BLaER1 treated with 17β-estradiol and CSF1 and Interleukin-3, amounts not matched to agents 10 nM and 100 nM (cell line): ENCODE data around the gene LUZP1.

Experiments
- H3K27ac ChIP-seq, 11 experiments: shearing (Covaris generic); formaldehyde crosslinking; 2 replicates each; pipeline ENCODE4 v1.8.1; 2022
- H3K27me3 ChIP-seq, 11 experiments: shearing (Covaris generic); formaldehyde crosslinking; 2 replicates each; pipeline ENCODE4 v1.8.1; 2022
- H3K36me3 ChIP-seq, 11 experiments: shearing (Covaris generic); formaldehyde crosslinking; 2 replicates each; pipeline ENCODE4 v1.8.1; 2022
- H3K4me1 ChIP-seq, 10 experiments: shearing (Covaris generic); formaldehyde crosslinking; 2 replicates each; pipeline ENCODE4 v1.8.1; 2022
- H3K4me2 ChIP-seq, 11 experiments: shearing (Covaris generic); formaldehyde crosslinking; 2 replicates each; pipeline ENCODE4 v1.8.1; 2022
- H3K4me3 ChIP-seq, 10 experiments: shearing (Covaris generic); formaldehyde crosslinking; 2 replicates each; pipeline ENCODE4 v1.8.1; 2022
- H3K9ac ChIP-seq, 11 experiments: shearing (Covaris generic); formaldehyde crosslinking; 2 replicates each; pipeline ENCODE4 v1.8.1; 2022
- H3K9me3 ChIP-seq, 11 experiments: shearing (Covaris generic); formaldehyde crosslinking; replicated peaks in 1 of 11; 2 replicates each; pipeline ENCODE4 v1.8.1; 2022
- H4K20me1 ChIP-seq, 11 experiments: shearing (Covaris generic); formaldehyde crosslinking; 2 replicates each; pipeline ENCODE4 v1.8.1; 2022
- Cebpa-rat ChIP-seq, 11 experiments: shearing (Covaris generic); IDR thresholded peaks; 2 replicates each; pipeline ENCODE4 v1.8.1; 2022

Gene LUZP1

GRCh38 chr1:23168445-23169194 is at the start of gene LUZP1:
Gene LUZP1, minus strand, starts transcription at chr1:23168856.
- peaks cover 59 to 85% (median 72%) of the 10 kb centered on the region in 10 experiments for H3K4me1 ChIP-seq
- no peak for TF ChIP-seq Cebpa-rat (IDR thresholded peaks at IDR 0.05)
- H4K20me1 ChIP-seq, result peaks cover 40 to 45% (median 44%) of the 10 kb centered on the region in 11 experiments
- H3K9me3 ChIP-seq, result no peaks in the 10 kb centered on the region
- peak within 1 kb of the TSS; percentile 75 to 97 (median 92) for H3K4me3 ChIP-seq
- H3K27me3 ChIP-seq, result no peaks in the 10 kb centered on the region
- peaks cover 0 to 37% (median 7%) of the 10 kb centered on the region in 11 experiments; a peak in 11 of 22 replicates for H3K36me3 ChIP-seq
- H3K4me2 ChIP-seq, result peak within 1 kb of the TSS; percentile 88 to 98 (median 93)
- H3K27ac ChIP-seq, result peak within 1 kb of the TSS; percentile 80 to 99 (median 95)
- H3K9ac ChIP-seq, result peak within 1 kb of the TSS; percentile 89 to 99 (median 98)

- H3K9ac ChIP-seq, result peak within 1 kb of the TSS; percentile 21 to 73 (median 51); a peak in 17 of 22 replicates
- H3K36me3 ChIP-seq, result no peaks in the 10 kb centered on the region
- H4K20me1 ChIP-seq, result peaks cover 0 to 17% (median 9%) of the 10 kb centered on the region in 11 experiments; a peak in 11 of 22 replicates
- H3K27ac ChIP-seq, result peak within 1 kb of the TSS in 1 of 11 experiments; percentile 16; a peak in 1 of 22 replicates
- no peak for TF ChIP-seq Cebpa-rat (IDR thresholded peaks at IDR 0.05)
- H3K4me3 ChIP-seq, result peak within 1 kb of the TSS; percentile 58 to 72 (median 60)
- peaks cover 45 to 70% (median 59%) of the 10 kb centered on the region in 11 experiments for H3K27me3 ChIP-seq
- no peaks in the 10 kb centered on the region for H3K9me3 ChIP-seq
- peak within 1 kb of the TSS; percentile 86 to 100 (median 98) for H3K4me2 ChIP-seq
- H3K4me1 ChIP-seq, result peaks cover 0 to 21% (median 8%) of the 10 kb centered on the region in 10 experiments; a peak in 17 of 20 replicates
These were observed 48.9 kb upstream of the LUZP1 start, which contains the start of gene HTR1D for GRCh38 chr1:23217421-23218115. Gene HTR1D, minus strand, starts transcription at chr1:23217502. Its CDS starts 23,283 bp downstream, at chr1:23194219.

GRCh38 chr1:23216771-23217420 is 48.2 kb upstream of the LUZP1 start:
- peak overlapping the region; percentile 86 to 100 (median 98) for H3K4me2 ChIP-seq
- H3K9me3 ChIP-seq, result no peaks in the 10 kb centered on the region
- H3K4me1 ChIP-seq, result peaks cover 0 to 21% (median 8%) of the 10 kb centered on the region in 10 experiments; a peak in 17 of 20 replicates
- peak overlapping the region; percentile 58 to 72 (median 60) for H3K4me3 ChIP-seq
- H4K20me1 ChIP-seq, result peaks cover 0 to 17% (median 9%) of the 10 kb centered on the region in 11 experiments; a peak in 11 of 22 replicates
- peak overlapping the region in 1 of 11 experiments; percentile 16; a peak in 1 of 22 replicates for H3K27ac ChIP-seq
- no peak for TF ChIP-seq Cebpa-rat (IDR thresholded peaks at IDR 0.05)
- H3K9ac ChIP-seq, result peak overlapping the region; percentile 21 to 73 (median 51); a peak in 17 of 22 replicates
- no peaks in the 10 kb centered on the region for H3K36me3 ChIP-seq
- peaks cover 45 to 70% (median 59%) of the 10 kb centered on the region in 11 experiments for H3K27me3 ChIP-seq

GRCh38 chr1:23215751-23216449 is 47.2 kb upstream of the LUZP1 start:
- Histone ChIP-seq H3K27me3 (peaks cover 45 to 67% (median 59%) of the 10 kb centered on the region in 11 experiments), H3K9ac (no peak overlapping the region)

GRCh38 chr1:23215291-23215690 is 46.6 kb upstream of the LUZP1 start:
- H3K4me1 ChIP-seq, result peaks cover 0 to 21% (median 10%) of the 10 kb centered on the region in 10 experiments; a peak in 17 of 20 replicates
- H3K9me3 ChIP-seq, result no peaks in the 10 kb centered on the region
- no peak overlapping the region for H3K27ac ChIP-seq
- H3K9ac ChIP-seq, result no peak overlapping the region
- H3K27me3 ChIP-seq, result peaks cover 45 to 62% (median 56%) of the 10 kb centered on the region in 11 experiments
- no peak overlapping the region for H3K4me3 ChIP-seq
- no peaks in the 10 kb centered on the region for H3K36me3 ChIP-seq
- H4K20me1 ChIP-seq, result peaks cover 0 to 17% (median 9%) of the 10 kb centered on the region in 11 experiments; a peak in 11 of 22 replicates
- no peak overlapping the region for H3K4me2 ChIP-seq
- no peak for TF ChIP-seq Cebpa-rat (IDR thresholded peaks at IDR 0.05)

More at GRCh38 chr1:23215751-23216449, 47.2 kb upstream of the LUZP1 start:
- Histone ChIP-seq H3K4me1 (peaks cover 0 to 21% (median 10%) of the 10 kb centered on the region in 10 experiments; a peak in 17 of 20 replicates), H3K27ac (no peak overlapping the region), H3K9me3 (no peaks in the 10 kb centered on the region), H4K20me1 (peaks cover 0 to 17% (median 9%) of the 10 kb centered on the region in 11 experiments; a peak in 11 of 22 replicates), H3K4me2 (0 out of 22 replicates have a peak overlapping the region, but pooled peaks of 2 of the 11 experiments have one; percentile 3 to 11), H3K4me3 (0 out of 20 replicates have a peak overlapping the region, but pooled peaks of 1 of the 10 experiments have one; percentile 72), H3K36me3 (no peaks in the 10 kb centered on the region)
- TF ChIP-seq Cebpa-rat (IDR thresholded peaks at IDR 0.05), result no peak

GRCh38 chr1:23214640-23215039 is 46.0 kb upstream of the LUZP1 start:
- no peak overlapping the region for H3K27ac ChIP-seq
- peaks cover 0 to 17% (median 9%) of the 10 kb centered on the region in 11 experiments; a peak in 11 of 22 replicates for H4K20me1 ChIP-seq
- no peak overlapping the region for H3K4me2 ChIP-seq
- no peak overlapping the region for H3K4me3 ChIP-seq
- peaks cover 3 to 27% (median 15%) of the 10 kb centered on the region in 10 experiments; a peak in 18 of 20 replicates for H3K4me1 ChIP-seq
- H3K9me3 ChIP-seq, result no peaks in the 10 kb centered on the region
- peaks cover 44 to 56% (median 50%) of the 10 kb centered on the region in 11 experiments for H3K27me3 ChIP-seq
- no peak overlapping the region for H3K9ac ChIP-seq
- no peak for TF ChIP-seq Cebpa-rat (IDR thresholded peaks at IDR 0.05)
- H3K36me3 ChIP-seq, result no peaks in the 10 kb centered on the region

GRCh38 chr1:23211955-23212354 is 43.3 kb upstream of the LUZP1 start:
- no peak overlapping the region for H3K9ac ChIP-seq
- no peak overlapping the region for H3K4me3 ChIP-seq
- H3K36me3 ChIP-seq, result no peaks in the 10 kb centered on the region
- H3K4me2 ChIP-seq, result no peak overlapping the region
- H3K4me1 ChIP-seq, result peaks cover 4 to 24% (median 13%) of the 10 kb centered on the region in 10 experiments; a peak in 18 of 20 replicates
- no peaks in the 10 kb centered on the region for H3K9me3 ChIP-seq
- H3K27ac ChIP-seq, result no peak overlapping the region
- peaks cover 17 to 29% (median 23%) of the 10 kb centered on the region in 11 experiments for H3K27me3 ChIP-seq
- TF ChIP-seq Cebpa-rat (IDR thresholded peaks at IDR 0.05), result no peak
- peaks cover 0 to 15% (median 6%) of the 10 kb centered on the region in 11 experiments; a peak in 10 of 22 replicates for H4K20me1 ChIP-seq

- H3K4me1 ChIP-seq, result peaks cover 0 to 15% (median 9%) of the 10 kb centered on the region in 10 experiments; a peak in 15 of 20 replicates
- H3K9ac ChIP-seq, result no peak overlapping the region
- peaks cover 7 to 19% (median 14%) of the 10 kb centered on the region in 11 experiments for H3K27me3 ChIP-seq
- H3K36me3 ChIP-seq, result no peaks in the 10 kb centered on the region
- no peak overlapping the region for H3K27ac ChIP-seq
- H3K4me2 ChIP-seq, result no peak overlapping the region
- H4K20me1 ChIP-seq, result peaks cover 0 to 6% (median 0%) of the 10 kb centered on the region in 11 experiments; a peak in 1 of 22 replicates
- H3K9me3 ChIP-seq, result no peaks in the 10 kb centered on the region
- no peak overlapping the region for H3K4me3 ChIP-seq
- TF ChIP-seq Cebpa-rat (IDR thresholded peaks at IDR 0.05), result no peak
These were observed 42.3 kb upstream of the LUZP1 start for GRCh38 chr1:23210963-23211362.
